ENCODE measurements around the gene PCCA. TPM values are rescaled to one million over a fixed set of nuclear protein-coding genes. Genes with fewer than 3 reads are reported as not detected.

Gene PCCA
- total and polyA plus RNA-seq, 2 donors from 2014 or later, result 86.2 to 222 TPM

- H3K9me3 ChIP-seq (ENCODE audit: control insufficient read depth in 2 of 3, insufficient read depth in 1 of 3, low read length in 3 of 3), result no peaks in the 10 kb centered on the region
- intact Hi-C loops (cut with DNase I), result no loop called here
- H3K27me3 ChIP-seq (ENCODE audit: control insufficient read depth, insufficient read depth, low read length), result no peaks in the 10 kb centered on the region
- no peak overlapping the region for H3K9ac ChIP-seq (ENCODE audit: low read length in 3 of 3)
- H3K4me1 ChIP-seq (ENCODE audit: control insufficient read depth in 2 of 3, insufficient read depth in 2 of 3, low read depth in 1 of 3, low read length in 3 of 3), result peaks cover 0 to 5% (median 0%) of the 10 kb centered on the region in 3 donors
- H3K36me3 ChIP-seq (ENCODE audit: control insufficient read depth in 2 of 3, insufficient read depth in 3 of 3, low read length in 3 of 3), result peaks cover 0 to 11% (median 2%) of the 10 kb centered on the region in 3 donors
- no peak overlapping the region for H3K27ac ChIP-seq (ENCODE audit: low read depth in 2 of 2, low read length in 2 of 2)
- FAIRE-seq (no peak), DNase-seq (no peak)
- no peak overlapping the region for H3K4me3 ChIP-seq (ENCODE audit: low read length in 3 of 3)
- no peak for TF ChIP-seq CTCF (IDR thresholded peaks at IDR 0.05; ENCODE audit: borderline replicate concordance, extremely low read depth, insufficient read depth)
Observed at GRCh38 chr13:100156788-100157187, 67.9 kb downstream of the PCCA start.

DNA sequence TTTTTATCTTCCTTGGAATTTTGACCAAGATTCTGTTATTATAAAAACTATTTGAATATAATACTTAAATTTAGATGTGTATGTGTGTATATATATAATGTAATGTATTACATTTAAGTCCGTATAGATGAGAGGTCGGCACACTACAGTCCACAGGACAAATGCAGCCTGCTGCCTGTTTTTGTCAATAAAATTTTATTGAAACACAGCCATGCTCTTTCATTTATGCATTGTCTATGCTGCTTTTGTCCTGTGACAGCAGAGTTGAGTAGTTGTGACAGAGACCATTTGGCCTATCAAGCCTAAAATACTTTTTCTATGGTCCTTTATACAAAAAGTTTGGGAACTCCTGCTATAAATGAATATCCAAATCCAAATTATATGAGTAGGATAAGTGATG, 69.7 kb downstream of the PCCA start:
- intact Hi-C loops (cut with DNase I), result no loop called here

DNA sequence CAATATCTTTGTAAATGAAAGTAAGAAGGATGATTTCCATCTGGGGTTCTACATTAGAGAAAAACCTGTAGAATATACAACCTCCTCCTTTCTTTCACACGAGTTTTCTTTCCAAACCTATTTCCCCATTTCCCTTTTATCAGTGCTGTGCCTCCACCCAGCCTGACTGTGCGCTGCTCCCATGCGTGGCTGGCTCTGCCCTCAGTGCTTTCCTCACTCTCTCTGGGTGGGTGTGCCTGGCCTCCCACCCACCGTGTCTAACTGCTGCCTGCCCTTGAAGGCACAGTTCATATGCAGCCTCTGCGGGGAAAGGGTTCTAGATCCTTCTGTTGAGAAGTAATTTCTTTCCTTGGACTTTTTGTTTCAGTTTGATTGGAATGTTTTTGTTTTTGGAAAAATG, 70.7 kb downstream of the PCCA start:
- H3K36me3 ChIP-seq (ENCODE audit: control insufficient read depth in 2 of 3, insufficient read depth in 3 of 3, low read length in 3 of 3), result peaks cover 0 to 10% (median 2%) of the 10 kb centered on the region in 3 donors
- H3K4me3 ChIP-seq (ENCODE audit: low read length in 3 of 3), result no peak overlapping the region
- DNase-seq (no peak), FAIRE-seq (no peak)
- H3K9me3 ChIP-seq (ENCODE audit: control insufficient read depth in 2 of 3, insufficient read depth in 1 of 3, low read length in 3 of 3), result no peaks in the 10 kb centered on the region
- no peak for TF ChIP-seq CTCF (IDR thresholded peaks at IDR 0.05; ENCODE audit: borderline replicate concordance, extremely low read depth, insufficient read depth)
- H3K9ac ChIP-seq (ENCODE audit: low read length in 3 of 3), result no peak overlapping the region
- intact Hi-C loops (cut with DNase I), result no loop called here
- H3K4me1 ChIP-seq (ENCODE audit: control insufficient read depth in 2 of 3, insufficient read depth in 2 of 3, low read depth in 1 of 3, low read length in 3 of 3), result peaks cover 0 to 10% (median 0%) of the 10 kb centered on the region in 3 donors
- no peaks in the 10 kb centered on the region for H3K27me3 ChIP-seq (ENCODE audit: control insufficient read depth, insufficient read depth, low read length)
- H3K27ac ChIP-seq (ENCODE audit: low read depth in 2 of 2, low read length in 2 of 2), result no peak overlapping the region

More for the DNA sequence above, 69.7 kb downstream of the PCCA start:
- DNase-seq (no peak), FAIRE-seq (no peak)
- Histone ChIP-seq H3K4me3 (ENCODE audit: low read length in 3 of 3) (no peak overlapping the region), H3K9me3 (ENCODE audit: control insufficient read depth in 2 of 3, insufficient read depth in 1 of 3, low read length in 3 of 3) (no peaks in the 10 kb centered on the region), H3K27ac (ENCODE audit: low read depth in 2 of 2, low read length in 2 of 2) (no peak overlapping the region), H3K36me3 (ENCODE audit: control insufficient read depth in 2 of 3, insufficient read depth in 3 of 3, low read length in 3 of 3) (peaks cover 0 to 11% (median 2%) of the 10 kb centered on the region in 3 donors), H3K27me3 (ENCODE audit: control insufficient read depth, insufficient read depth, low read length) (no peaks in the 10 kb centered on the region), H3K4me1 (ENCODE audit: control insufficient read depth in 2 of 3, insufficient read depth in 2 of 3, low read depth in 1 of 3, low read length in 3 of 3) (peaks cover 0 to 10% (median 0%) of the 10 kb centered on the region in 3 donors), H3K9ac (ENCODE audit: low read length in 3 of 3) (no peak overlapping the region)
- no peak for TF ChIP-seq CTCF (IDR thresholded peaks at IDR 0.05; ENCODE audit: borderline replicate concordance, extremely low read depth, insufficient read depth)

GRCh38 chr13:100160450-100160849, 71.6 kb downstream of the PCCA start:
- peaks cover 0 to 10% (median 0%) of the 10 kb centered on the region in 3 donors for H3K4me1 ChIP-seq (ENCODE audit: control insufficient read depth in 2 of 3, insufficient read depth in 2 of 3, low read depth in 1 of 3, low read length in 3 of 3)
- peaks cover 0 to 6% (median 2%) of the 10 kb centered on the region in 3 donors for H3K36me3 ChIP-seq (ENCODE audit: control insufficient read depth in 2 of 3, insufficient read depth in 3 of 3, low read length in 3 of 3)
- H3K27ac ChIP-seq (ENCODE audit: low read depth in 2 of 2, low read length in 2 of 2), result no peak overlapping the region
- intact Hi-C loops (cut with DNase I), result no loop called here
- H3K9me3 ChIP-seq (ENCODE audit: control insufficient read depth in 2 of 3, insufficient read depth in 1 of 3, low read length in 3 of 3), result no peaks in the 10 kb centered on the region
- H3K27me3 ChIP-seq (ENCODE audit: control insufficient read depth, insufficient read depth, low read length), result no peaks in the 10 kb centered on the region
- FAIRE-seq, result no peak
- no peak overlapping the region for H3K4me3 ChIP-seq (ENCODE audit: low read length in 3 of 3)
- DNase-seq, result no peak
- H3K9ac ChIP-seq (ENCODE audit: low read length in 3 of 3), result no peak overlapping the region
- TF ChIP-seq CTCF (IDR thresholded peaks at IDR 0.05; ENCODE audit: borderline replicate concordance, extremely low read depth, insufficient read depth), result no peak
